Stimulated activated CD4-positive, alpha-beta T cell treated with anti-CD3 and anti-CD28 coated beads, Interleukin-15, amount 100 ng/mL, for 1 hour (primary cell): ENCODE results near the gene FAM9C.

Source experiments
- DNase-seq, 2 donors: peaks; one replicate each; pipeline ENCODE4 v3.0.0-alpha.2; 2020; ENCODE audit warnings: low read depth in 1 of 2, low spot score in 1 of 2

The FAM9C gene

DNA sequence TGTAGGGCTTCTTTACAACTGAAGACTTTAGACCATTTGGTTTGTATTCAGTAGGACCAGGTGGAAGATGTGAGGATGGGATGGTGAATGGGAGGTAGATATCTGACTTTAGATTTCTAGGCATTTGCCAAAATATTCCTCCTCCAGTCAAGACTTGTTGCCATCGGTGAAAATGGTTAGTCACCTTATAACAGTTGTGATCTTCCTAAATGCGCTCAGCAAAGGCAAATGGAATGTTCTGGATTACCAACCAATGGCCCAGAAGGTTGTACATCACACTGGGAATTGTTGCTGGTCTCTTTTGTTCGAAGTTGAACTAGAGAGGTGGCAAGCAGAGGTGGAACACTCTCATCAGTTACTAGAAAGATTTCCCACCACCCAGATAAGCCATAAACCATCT, 35.6 kb downstream of the FAM9C start:
- no peak for DNase-seq

DNA sequence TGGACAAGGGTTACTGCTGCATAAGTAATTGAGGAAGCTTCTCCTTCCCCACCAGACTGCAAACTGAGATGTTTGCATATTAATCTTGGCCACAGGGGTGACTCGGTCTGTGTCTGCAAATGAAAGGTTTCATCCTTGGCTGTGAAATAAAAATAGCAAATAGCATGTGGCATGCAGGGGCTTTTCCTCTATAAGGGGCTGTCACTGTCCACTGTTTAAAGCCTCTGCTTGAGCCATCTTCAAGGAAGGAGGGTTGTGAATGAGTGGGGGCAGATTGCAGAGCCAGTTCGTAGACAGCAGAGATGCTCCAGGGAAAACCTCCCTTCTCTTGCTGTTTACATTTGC, 36.3 kb downstream of the FAM9C start:
- DNase-seq: no peak

DNA sequence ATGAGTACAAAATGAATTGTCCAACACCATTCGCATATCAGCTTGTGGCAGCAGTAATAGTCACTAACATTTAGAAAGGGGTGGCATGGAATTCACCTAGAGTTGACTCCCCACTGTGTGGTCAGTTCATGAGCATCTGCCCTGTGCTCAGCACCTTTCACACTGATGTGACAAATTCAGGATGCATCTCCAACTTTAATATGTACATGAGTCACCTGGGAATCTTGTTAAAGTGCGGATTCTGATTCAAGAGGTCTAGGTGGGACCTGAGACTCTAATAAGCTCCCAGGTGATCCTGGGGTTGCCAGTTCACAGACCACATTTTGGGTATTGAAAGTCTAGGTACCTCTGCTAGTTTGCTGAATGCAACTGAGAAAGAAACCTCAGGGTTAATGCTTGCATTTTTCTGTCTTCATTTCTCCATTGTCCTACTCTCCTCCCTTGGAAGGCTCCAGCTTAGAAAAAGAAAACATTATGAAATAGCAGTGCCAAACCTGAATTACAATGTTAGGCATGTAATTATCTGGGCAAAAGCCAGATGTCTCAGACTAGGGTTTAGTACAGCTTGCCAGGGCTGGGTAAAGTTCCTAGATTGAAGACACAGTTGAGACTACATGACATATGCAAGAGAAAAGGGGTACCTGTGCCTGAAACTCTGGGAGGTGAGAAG, 36.8 kb downstream of the FAM9C start:
- DNase-seq: no peak

DNA sequence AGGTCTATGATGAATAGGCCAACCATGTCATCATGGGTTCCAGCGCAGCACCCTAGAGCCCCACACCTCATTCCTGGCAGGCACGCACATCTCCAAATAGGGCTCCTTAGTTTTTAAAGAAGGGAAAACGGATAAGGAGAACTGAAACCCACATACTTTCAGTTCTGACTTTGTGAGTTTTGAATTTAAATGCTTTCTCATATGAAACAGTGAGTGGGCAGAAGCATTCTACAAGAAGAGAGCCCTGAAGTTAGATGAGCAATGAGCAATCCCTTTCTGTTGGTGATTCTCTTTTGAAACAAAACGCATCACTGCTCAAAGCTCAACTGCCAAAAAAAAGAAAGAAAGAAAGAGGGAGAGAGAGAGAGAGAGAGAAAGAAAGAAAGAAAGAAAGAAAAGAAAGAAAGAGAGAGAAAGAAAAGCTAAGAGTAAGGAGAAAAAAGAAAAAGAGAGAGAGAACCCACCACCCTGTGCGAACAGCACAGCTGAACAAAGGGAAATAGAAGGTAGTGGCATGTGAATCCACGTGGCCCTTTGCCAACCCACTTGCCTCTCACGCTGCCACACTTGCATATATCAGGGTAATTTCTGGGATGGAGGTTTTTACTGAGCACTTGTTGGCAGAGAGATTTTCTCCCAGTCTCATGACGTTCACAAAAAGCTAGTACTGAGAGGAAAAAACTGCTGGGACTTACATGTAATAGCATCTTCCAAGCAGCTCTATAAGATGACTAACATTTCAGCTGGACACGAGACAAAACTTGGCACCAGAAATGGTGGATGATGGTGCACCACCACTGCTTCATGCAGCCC, 38.6 kb downstream of the FAM9C start:
- no peak for DNase-seq

DNA sequence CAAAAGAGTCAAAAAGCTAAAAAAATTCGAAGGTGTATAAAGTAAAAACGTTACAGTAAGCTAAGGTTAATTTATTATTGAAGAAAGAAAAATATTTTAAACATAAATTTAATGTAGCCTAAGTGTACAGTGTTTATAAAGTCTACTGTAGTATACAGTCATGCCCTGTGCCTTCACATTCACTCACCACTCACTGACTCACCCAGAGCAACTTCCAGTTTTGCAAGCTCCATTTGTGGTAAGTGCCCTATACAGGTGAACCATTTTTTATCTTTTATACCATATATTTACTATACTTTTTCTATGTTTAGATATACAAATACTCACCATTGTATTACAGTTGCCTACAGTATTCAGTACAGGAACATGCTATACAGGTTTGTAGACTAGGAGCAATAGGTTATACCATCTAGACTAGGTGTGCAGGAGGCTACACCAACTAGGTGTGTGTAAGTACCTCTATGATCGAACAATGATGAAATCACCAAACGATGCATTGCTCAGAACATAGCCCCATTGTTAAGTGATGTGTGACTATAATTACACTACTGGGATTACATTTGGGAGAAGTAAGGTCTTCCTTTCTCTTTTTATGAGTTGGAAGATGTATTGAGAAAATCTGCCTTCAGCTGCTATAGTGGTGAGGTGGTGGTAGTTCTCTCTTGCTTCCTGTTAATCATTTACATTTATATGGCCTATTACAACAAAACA, 42.3 kb downstream of the FAM9C start:
- no peak for DNase-seq

DNA sequence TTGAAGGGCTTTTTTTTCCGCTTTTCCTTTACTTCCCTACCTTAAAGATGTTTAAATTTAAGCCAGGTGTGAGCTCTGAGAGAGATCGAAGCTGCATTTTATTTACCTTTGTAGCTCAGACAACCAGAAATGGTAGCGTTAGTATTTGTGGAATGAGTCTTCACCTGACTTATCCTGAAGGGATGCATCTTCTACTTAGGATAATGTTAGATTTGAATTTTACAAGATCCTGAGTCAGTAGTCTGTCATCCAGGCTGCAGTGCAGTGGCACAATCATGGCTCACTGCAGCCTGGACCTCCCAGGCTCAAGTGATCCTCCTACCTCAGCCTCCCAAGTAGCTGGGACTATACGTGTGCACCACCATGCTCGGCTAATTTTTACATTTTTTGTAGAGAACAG, 43.3 kb downstream of the FAM9C start:
- DNase-seq: no peak

DNA sequence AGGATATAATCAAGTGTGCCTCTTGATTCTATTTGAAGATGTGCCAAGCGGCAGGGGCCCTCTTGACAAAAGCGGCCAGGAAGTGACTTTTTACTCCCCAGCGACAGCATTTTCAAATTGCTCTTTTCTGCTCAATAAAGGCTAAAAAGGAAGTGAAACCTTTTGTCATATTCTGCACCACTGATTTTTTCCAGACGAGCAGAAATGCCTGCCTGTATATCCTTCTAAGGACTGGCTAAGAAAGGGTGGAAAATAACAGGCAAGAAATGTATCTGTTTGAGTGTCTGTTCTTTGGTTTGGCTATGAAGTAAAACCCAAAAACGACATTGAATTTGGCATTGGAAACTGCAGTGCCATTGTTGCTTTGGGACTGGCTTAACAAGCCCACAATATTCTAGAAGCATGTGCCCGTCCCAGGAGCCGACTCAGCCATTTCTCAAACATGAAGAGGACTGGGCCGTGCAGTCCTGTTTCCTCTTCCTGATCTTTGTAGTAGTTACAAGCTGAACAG, 44.1 kb downstream of the FAM9C start:
- no peak for DNase-seq

DNA sequence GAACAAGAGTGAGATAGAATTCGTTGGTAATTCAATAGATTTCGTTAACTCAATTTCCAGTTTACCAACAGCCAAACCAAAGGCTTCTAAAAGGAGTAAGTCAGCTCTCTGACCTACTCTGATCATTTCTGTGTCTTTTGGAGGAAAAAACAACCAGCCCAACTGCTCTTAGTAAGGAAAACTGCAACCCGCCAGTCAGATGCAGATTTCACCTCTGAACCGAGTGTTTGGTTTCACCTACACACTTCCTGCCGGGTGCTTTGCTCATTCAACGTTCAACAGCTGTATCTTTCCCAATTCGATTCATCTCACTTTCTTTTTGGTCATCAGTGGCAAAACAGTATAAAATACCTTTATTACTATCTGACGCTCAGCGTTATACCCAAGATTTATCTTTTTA, 45.0 kb downstream of the FAM9C start:
- no peak for DNase-seq

DNA sequence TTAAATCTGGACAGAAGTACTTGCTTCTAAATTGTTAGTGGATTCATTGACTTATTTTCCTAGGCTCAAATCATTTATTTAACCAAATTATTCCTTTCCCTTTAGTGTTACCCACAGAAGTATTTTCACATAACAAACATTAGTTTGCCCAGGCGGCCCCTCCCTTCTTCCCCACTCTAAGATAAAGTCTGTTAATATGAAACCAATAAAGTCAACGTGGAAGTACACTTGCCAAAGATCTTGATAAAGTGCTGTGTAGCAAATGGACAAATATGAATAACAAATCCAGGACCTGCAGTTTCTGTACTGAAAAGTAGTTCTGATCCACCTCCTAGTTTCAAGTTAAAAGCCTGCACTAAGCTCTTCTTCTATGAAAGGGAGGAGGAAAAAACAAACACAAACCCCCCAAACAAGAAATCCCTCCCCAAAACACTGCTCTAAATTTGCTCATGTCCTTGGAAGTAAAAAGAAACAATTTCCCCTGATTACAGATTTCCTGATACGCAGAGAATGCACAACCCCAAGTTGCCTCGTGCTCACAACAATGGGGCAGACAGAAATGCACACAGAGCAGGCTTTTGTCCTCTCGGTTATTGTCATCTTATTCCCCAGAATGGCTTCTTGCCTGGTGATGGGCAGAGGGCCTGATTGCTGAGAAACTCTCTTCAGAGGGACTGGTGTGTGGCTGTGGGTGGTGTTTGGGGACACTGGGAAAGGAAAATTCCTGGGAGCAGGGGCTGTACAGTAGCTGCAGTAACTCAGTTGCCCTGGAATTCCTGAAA, 46.3 kb downstream of the FAM9C start:
- DNase-seq: no peak

DNA sequence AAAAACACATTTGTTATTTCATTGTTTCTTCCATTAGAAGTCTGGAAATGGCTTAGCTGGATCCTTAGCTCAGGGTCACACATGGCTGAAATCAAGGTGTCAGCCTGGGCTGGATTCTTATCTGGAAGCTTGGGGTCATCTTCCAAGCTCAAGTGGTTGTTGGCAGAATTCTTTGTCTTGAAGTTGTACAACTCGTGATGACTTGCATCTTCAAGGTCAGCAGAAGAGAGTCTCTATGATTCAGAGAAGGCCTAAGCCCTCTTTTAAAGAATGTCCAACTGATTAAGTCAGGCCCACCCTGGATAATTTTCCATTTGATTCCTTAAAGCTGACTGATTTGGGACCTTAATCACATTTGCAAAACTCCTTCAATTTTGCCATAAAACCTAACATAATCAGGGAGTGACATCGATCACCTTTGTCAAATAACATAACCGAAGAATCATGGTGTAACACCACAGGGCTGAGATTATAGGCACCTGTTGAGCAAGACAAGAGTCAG, 47.4 kb downstream of the FAM9C start:
- DNase-seq: no peak

DNA sequence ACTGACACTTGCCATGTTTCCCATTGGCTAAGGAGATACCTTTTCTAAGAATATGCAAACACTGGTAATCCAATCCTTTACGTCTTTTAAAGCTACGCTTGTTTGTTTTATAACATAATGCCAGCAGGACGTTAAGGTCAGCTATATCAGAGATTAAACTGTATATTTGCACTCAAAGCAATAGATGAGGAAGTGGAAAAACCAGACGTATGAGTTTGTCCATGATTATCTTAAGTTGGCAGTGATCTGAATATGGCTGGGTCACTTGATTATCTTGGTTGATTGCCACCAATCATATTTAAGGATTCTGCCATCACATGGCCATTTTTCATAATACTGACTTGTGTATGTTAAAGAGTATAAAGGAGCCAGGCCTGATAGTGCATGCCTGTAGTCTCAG, 50.1 kb downstream of the FAM9C start:
- no peak for DNase-seq

DNA sequence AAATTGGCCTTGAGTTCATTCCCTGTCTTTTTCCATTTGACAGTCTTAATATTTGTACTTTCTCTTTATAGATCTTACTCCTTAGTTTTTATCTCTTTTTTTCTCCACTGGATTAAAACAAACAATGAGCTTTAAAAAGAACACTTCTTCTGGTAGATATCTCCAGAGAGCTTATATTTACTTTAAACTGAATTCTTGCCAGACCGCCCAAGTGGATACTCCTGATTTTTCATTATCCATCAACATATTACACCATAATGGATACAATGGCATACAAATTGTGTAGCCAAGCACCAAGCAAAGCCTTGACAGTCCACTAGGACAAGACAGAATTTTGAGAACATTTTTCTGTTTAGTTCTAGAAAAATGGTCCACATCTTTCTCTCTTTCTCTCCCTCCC, 50.6 kb downstream of the FAM9C start:
- DNase-seq: no peak

DNA sequence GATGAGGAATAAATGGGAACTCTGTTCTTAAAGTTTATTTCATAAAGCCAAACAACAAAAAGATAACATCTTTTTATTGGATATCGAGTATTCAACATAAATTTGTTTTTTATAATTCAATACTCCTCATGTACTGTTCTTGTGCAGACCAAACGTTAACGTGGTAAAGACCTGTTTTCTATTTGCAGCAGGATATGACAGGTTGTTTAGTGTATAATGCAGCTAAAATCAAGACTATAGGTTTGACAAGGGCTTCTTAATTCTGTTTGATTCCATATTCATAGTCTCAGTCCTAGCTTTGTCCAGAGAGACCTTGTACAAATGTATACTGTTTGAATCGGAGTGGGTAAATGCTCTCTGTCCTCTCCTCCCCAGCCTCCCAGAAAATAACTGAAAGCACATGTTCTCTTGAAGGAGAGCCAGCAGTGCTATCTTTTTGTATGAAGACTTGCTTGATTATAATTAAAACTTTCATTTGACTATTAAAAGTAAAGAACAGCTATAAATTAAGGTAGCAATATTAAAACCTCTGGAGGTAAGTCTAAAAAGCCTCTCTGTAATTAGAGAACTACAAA, 51.8 kb downstream of the FAM9C start:
- no peak for DNase-seq

DNA sequence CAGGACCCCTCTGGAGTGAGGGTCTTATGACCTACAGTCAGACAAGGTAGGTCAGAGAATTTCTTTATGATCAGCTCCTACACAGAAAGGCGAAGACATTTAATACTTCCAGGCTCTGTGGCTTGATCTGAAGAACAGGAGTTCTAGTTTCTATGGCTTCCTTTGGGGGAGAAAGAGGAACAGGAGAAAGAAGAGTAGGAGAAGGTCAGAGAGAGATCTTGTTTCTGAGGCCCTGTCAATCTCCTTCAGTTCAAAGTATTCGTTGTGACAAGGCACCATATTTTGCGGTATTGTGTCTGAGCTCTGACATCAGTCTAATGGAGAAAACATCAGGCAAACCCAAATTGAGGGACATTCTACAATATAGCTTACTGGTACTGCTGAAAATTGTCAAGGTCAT, 52.8 kb downstream of the FAM9C start:
- no peak for DNase-seq

DNA sequence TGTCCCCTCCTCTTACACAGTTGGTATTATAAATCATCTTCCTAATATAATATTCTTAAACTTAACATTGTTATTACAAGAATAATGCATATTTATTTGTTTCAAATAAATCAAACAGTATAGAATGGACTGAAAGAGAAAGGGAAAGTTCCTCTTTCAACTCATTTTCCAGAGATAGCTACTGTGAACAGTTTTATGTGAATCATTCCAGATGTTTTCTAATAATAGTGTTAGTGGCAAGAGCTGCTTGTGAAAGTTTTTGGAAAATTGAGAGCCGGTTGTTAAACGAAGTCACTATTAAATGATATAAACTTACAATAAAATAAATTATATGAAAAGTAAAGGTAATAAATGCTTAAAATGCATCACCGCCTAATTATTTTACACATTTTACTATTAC, 55.0 kb downstream of the FAM9C start:
- DNase-seq: no peak

DNA sequence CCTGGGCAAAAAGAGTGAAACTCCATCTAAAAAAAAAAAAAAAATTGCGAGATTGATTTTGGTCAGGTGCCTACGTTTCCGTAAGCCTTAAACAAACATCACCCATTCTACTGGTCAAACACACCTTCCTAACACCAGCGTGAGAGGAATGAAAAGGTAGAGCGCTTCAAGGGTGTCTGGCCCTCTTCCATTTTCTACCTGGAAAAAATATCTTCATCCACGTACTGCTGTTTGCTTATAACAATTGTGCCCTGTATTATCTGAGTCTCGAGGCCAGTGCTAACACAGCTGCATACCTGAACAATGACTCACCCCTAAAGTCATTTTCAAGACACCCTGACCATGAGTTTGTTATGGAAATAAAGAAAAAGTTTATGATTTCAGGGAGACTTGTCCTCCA, 55.6 kb downstream of the FAM9C start:
- DNase-seq: no peak

DNA sequence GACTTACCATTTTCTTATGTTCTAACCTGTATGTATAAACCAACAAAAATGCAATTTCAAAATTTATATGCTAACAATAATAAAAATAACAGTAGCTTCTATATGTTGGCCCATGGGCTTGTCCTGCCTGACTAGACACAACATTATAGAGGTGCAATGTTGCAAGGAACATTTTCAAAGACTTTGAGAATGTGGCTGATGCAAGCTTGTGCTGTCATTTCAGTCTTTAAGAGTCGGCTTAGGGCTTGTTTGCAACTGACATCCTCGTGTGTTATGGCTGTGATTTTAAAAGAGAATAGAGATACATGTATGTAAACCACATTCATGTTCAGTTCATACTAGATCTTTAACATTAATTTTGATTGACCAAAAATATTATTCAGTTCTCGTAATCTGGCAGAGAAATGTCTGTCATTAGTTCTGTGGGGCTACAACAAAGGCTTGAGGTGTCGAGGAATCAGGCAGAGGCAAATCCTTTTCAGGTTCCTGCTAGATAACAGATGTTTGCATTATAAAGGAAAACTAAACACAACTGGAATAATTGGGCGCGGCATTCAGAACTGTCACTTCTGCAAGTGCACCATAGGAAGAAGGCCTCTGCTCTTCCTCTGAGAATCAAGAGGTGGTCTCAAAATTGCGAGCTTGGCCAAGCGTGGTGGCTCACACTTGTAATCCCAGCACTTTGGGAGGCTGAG, 56.4 kb downstream of the FAM9C start:
- DNase-seq: no peak

DNA sequence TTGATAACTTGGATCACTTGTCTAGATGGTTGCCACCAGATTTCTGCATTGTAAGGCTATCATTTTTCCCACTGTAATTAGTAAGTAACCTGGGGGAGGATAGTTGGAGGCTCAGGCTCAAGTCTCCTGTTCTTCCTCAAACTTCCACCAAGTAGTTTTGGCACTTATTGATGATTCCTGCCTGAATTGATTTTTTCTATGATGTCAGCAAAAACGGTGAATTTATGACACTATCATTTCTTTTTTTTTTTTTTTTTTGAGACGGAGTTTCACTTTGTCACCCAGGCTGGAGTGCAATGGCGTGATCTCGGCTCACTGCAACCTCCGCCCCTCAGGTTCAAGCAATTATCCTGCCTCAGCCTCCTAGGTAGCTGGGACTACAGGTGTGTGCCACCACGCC, 57.1 kb downstream of the FAM9C start:
- DNase-seq: no peak

DNA sequence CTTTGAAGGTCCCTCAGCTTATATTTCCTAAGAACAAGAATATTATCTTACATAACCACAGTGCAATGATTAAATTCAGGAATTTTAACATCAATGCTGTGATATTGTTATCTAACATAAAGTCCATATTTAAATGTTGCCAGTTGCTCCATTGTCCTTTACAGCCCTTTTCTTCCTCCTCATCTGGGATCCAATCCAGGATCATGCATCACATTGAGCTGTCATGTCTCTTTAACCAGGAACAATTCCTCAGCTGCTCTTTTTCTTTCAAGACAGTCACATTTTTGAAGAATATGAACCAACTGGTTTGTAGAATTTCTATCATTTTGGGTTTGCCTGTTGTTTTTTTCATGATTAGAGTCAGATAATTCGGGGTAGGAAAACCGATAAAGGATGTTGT, 57.5 kb downstream of the FAM9C start:
- DNase-seq: no peak

DNA sequence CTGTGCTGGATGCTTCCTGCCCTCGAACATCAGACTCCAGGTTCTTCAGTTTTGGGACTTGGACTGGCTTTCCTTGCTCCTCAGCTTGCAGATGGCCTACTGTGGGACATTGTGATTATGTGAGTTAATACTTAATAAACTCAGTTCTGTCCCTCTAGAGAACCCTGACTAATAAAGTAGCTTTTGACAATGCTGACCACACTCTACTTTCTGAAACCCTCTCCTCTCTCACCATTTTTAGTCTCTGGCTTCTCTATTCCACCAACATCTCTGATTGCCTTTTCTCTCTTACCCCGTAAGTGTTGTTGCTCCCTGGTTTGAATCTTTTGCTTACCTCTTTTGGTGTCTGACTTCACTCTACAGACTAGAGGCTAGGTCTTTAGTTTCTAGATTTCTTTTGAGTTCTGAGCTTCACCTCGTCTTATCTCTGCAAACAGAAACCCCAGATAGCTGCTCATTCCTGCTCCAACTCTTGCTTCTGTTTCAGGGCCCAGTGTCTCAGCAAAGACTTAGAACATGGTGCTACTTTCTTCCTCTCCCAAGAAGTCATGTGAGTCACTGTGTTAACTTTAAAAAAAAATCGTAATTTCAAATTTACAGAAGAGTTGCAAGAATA, 58.1 kb downstream of the FAM9C start:
- DNase-seq: no peak
